HepG2 (cell line): ENCODE measurements around the gene TOR1AIP1. TPM values are rescaled to one million over a fixed set of nuclear protein-coding genes. Genes with fewer than 3 reads are reported as not detected.

Source experiments
- ATAC-seq: fragments of 200-7000 bp; cut with Tn5 transposase; 3 replicates; pipeline ENCODE4 v1.9.1; 2020; ENCODE audit warnings: mild to moderate bottlenecking, moderate library complexity
- BruUV-seq: library from RNA; stranded (reverse); fragments of 400-500 nt; replicated peaks from 2 replicates; lab custom pipeline; 2021; lab: Mats Ljungman, UMichigan
- CTCF ChIA-PET: fragments of 300-600 bp; formaldehyde crosslinking; extraction: SDS; loops from one replicate; lab custom pipeline; 2021; ENCODE audit warnings: low total read pairs, inconsistent platforms, low intra/inter-chr PET ratio; lab: Yijun Ruan, JAX
- POLR2A ChIA-PET: fragments of 350-600 bp; sonication (Branson Sonifier 250); formaldehyde crosslinking; loops from one replicate; lab custom pipeline; 2020; ENCODE audit warnings: antibody characterized with exemption, inconsistent platforms; lab: Yijun Ruan, JAX
- DNase-seq: peaks from one replicate; pipeline ENCODE4 v3.0.0-alpha.2; 2015; ENCODE audit warnings: low spot score
- FAIRE-seq: peaks from 3 replicates; lab custom pipeline; 2011; peaks lifted over from hg19 to GRCh38; lab: Jason Lieb, UNC
- H2AFZ ChIP-seq: one replicate; pipeline ENCODE4 v1.6.1; 2011; ENCODE audit warnings: low read length, inconsistent platforms
- H3K27ac ChIP-seq: fragments of 300-600 bp; 3 replicates; pipeline ENCODE4 v1.8.0; 2011; ENCODE audit warnings: mixed run types, mild to moderate bottlenecking, mixed read lengths, low read length, inconsistent platforms; ENCODE audit not compliant: insufficient read depth; ENCODE audit errors: extremely low read length
- H3K27me3 ChIP-seq, 2 experiments: fragments of 200-600 bp in 1 of 2; 2 replicates in 1 of 2; 3 replicates in 1 of 2; pipeline versions ENCODE4 v1.6.0 to v1.8.0; 2011; ENCODE audit warnings: low read length in 2 of 2, mild to moderate bottlenecking in 2 of 2, moderate library complexity in 2 of 2, inconsistent platforms in 1 of 2; ENCODE audit not compliant: insufficient read depth in 2 of 2, control insufficient read depth in 1 of 2
- H3K36me3 ChIP-seq, 2 experiments: fragments of 200-600 bp in 1 of 2; replicated peaks in 1 of 2; 2 replicates in 1 of 2; 3 replicates in 1 of 2; pipeline versions ENCODE4 v1.5.1 to v1.8.0; 2011; ENCODE audit warnings: low read length in 2 of 2, inconsistent platforms in 1 of 2; ENCODE audit not compliant: insufficient read depth in 2 of 2, control insufficient read depth in 1 of 2
- H3K4me1 ChIP-seq: 2 replicates; pipeline ENCODE4 v1.5.1; 2012; ENCODE audit warnings: low read length, inconsistent platforms; ENCODE audit not compliant: insufficient read depth
- H3K4me2 ChIP-seq: 2 replicates; pipeline ENCODE4 v1.6.0; 2011; ENCODE audit warnings: low read depth, low read length, inconsistent platforms
- H3K4me3 ChIP-seq, 3 experiments: fragments of 200-600 bp in 1 of 3; sonication (generic), shearing (Covaris generic) in 1 of 3; replicated peaks in 1 of 3; 2 replicates each; pipeline ENCODE4 v1.5.1; 2011 to 2016; ENCODE audit warnings: low read length in 3 of 3, inconsistent platforms in 2 of 3, low read depth in 2 of 3, mild to moderate bottlenecking in 2 of 3, control low read depth in 1 of 3, mixed read lengths in 1 of 3; ENCODE audit not compliant: insufficient read depth in 1 of 3
- H3K79me2 ChIP-seq: one replicate; pipeline ENCODE4 v1.6.1; 2011; ENCODE audit warnings: low read length, inconsistent platforms; ENCODE audit not compliant: insufficient read depth
- H3K9ac ChIP-seq: 2 replicates; pipeline ENCODE4 v1.6.0; 2011; ENCODE audit warnings: mild to moderate bottlenecking, low read depth, low read length, inconsistent platforms; ENCODE audit not compliant: insufficient read depth
- H3K9me3 ChIP-seq: 2 replicates; pipeline ENCODE4 v1.5.1; 2012; ENCODE audit warnings: mild to moderate bottlenecking, low read length
- H4K20me1 ChIP-seq: 2 replicates; pipeline ENCODE4 v1.6.0; 2011; ENCODE audit warnings: inconsistent platforms, mild to moderate bottlenecking, low read length, moderate library complexity; ENCODE audit not compliant: insufficient read depth
- KDM1A ChIP-seq: IDR thresholded peaks from 2 replicates; pipeline ENCODE4 v1.6.1; 2016; ENCODE audit warnings: missing compliant biosample characterization
- KDM6A ChIP-seq: IDR thresholded peaks from 2 replicates; pipeline ENCODE4 v1.6.1; 2016; ENCODE audit warnings: low read depth
- MIER3 ChIP-seq: IDR thresholded peaks from 2 replicates; pipeline ENCODE4 v1.6.1; 2016; ENCODE audit warnings: missing compliant biosample characterization, borderline replicate concordance
- MYNN ChIP-seq: sonication (generic); formaldehyde crosslinking; IDR thresholded peaks from 2 replicates; pipeline ENCODE4 v1.4.0; 2020; ENCODE audit warnings: mild to moderate bottlenecking, low read depth, missing genetic modification reagents
- RAD21 ChIP-seq: fragments of 450-650 bp; formaldehyde crosslinking; IDR thresholded peaks from 2 replicates; pipeline ENCODE4 v1.5.0; 2020; ENCODE audit warnings: mild to moderate bottlenecking
- XRCC5 ChIP-seq: fragments of 200-400 bp; formaldehyde crosslinking; optimal IDR thresholded peaks from 2 replicates; pipeline ENCODE3; 2017; ENCODE audit warnings: mild to moderate bottlenecking, low read length
- ZBTB43 ChIP-seq: sonication (generic); formaldehyde crosslinking; conservative IDR thresholded peaks from 2 replicates; pipeline ENCODE4 v1.4.0; 2020; ENCODE audit warnings: missing genetic modification reagents
- ZBTB8A ChIP-seq: sonication (generic); formaldehyde crosslinking; IDR thresholded peaks from 2 replicates; pipeline ENCODE4 v1.4.0; 2020; ENCODE audit warnings: mild to moderate bottlenecking, low read depth, missing genetic modification reagents, borderline replicate concordance
- ZNF343 ChIP-seq: sonication (generic); formaldehyde crosslinking; IDR thresholded peaks from 2 replicates; pipeline ENCODE4 v1.4.0; 2020; ENCODE audit warnings: mild to moderate bottlenecking, missing genetic modification reagents
- ZNF75D ChIP-seq: sonication (generic); formaldehyde crosslinking; IDR thresholded peaks from 2 replicates; pipeline ENCODE4 v1.8.1; 2023; ENCODE audit warnings: missing genetic modification reagents, mild to moderate bottlenecking, borderline replicate concordance
- WGBS: methylation state at CpG from one replicate; pipeline ENCODE4 v1.1.6; 2017; ENCODE audit warnings: low lambda C conversion rate; 5-methylcytosine and 5-hydroxymethylcytosine counted together
- in situ Hi-C: cut with HindIII; loops from 2 replicates; pipeline ENCODE4 v1.10.0; 2017; ENCODE audit warnings: low pct_unique_long_range_greater_than_20kb; ENCODE audit not compliant: extremely low pct_ligation_motif_present
- intact Hi-C: fragments of 100-400 bp; cut with micrococcal nuclease; formaldehyde crosslinking; loops from one replicate; pipeline ENCODE4 v1.10.0; 2022; ENCODE audit not compliant: unreplicated experiment
- polyA plus RNA-seq, 8 experiments: library from polyadenylated mRNA; depleted of rRNA in 3 of 8; stranded (reverse) in 7 of 8; unstranded in 1 of 8; fragments of >200 nt; fragmentation: Illumina TruSeq in 4 of 8; extraction: Trizol in 4 of 8; gene quantifications; 2 replicates each; pipeline versions ENCODE4 v1.2.1 to v1.2.3, GENCODE V29; 2011 to 2016; ENCODE audit warnings: low read depth in 4 of 8, missing spikeins in 1 of 8, mixed read lengths in 1 of 8; ENCODE audit not compliant: insufficient read depth in 1 of 8
- total RNA-seq, 5 experiments: library from RNA; depleted of rRNA; stranded (reverse); fragments of >200 nt; fragmentation: Illumina TruSeq; extraction: Trizol; gene quantifications; 2 replicates each; pipeline ENCODE4 v1.2.3, GENCODE V29; 2016; ENCODE audit warnings: low read depth in 1 of 5
- TF ChIP-seq, protein P1 (sequence below): sonication (generic); formaldehyde crosslinking; IDR thresholded peaks from 2 replicates; pipeline ENCODE4 v1.4.0; 2020; ENCODE audit warnings: missing genetic modification reagents
- TF ChIP-seq, protein P2 (sequence below): IDR thresholded peaks from 2 replicates; pipeline ENCODE4 v1.6.1; 2012; ENCODE audit warnings: low read length, improper control_type of control experiment
- TF ChIP-seq, protein P3 (sequence below): sonication (generic); formaldehyde crosslinking; IDR thresholded peaks from 2 replicates; pipeline ENCODE4 v1.4.0; 2020; ENCODE audit warnings: low read depth, missing genetic modification reagents

Gene TOR1AIP1
- total and polyA plus RNA-seq, 2 of the 13 experiments (the other 11 are each of a cell fraction or from before 2014, with no cell fraction given), result 15.6 to 29.0 TPM

- TF ChIP-seq MYNN, result no peak
- TF ChIP-seq ZBTB8A, result no peak
- TF ChIP-seq RAD21 (CRISPR knock-in tag), result peak; percentile 54
- TF ChIP-seq KDM6A, result no peak
- TF ChIP-seq, protein P1, sequence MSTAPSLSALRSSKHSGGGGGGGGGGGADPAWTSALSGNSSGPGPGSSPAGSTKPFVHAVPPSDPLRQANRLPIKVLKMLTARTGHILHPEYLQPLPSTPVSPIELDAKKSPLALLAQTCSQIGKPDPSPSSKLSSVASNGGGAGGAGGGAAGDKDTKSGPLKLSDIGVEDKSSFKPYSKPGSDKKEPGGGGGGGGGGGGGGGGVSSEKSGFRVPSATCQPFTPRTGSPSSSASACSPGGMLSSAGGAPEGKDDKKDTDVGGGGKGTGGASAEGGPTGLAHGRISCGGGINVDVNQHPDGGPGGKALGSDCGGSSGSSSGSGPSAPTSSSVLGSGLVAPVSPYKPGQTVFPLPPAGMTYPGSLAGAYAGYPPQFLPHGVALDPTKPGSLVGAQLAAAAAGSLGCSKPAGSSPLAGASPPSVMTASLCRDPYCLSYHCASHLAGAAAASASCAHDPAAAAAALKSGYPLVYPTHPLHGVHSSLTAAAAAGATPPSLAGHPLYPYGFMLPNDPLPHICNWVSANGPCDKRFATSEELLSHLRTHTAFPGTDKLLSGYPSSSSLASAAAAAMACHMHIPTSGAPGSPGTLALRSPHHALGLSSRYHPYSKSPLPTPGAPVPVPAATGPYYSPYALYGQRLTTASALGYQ (CRISPR knock-in tag), result no peak
- TF ChIP-seq ZNF343 (CRISPR knock-in tag), result no peak
- TF ChIP-seq ZBTB43, result no peak
- TF ChIP-seq XRCC5, result peak; percentile 37
- TF ChIP-seq MIER3 (CRISPR knock-in tag), result no peak
- TF ChIP-seq, all 625 proteins: peak for 8
These were observed 14.4 kb upstream of the TOR1AIP1 start (continued) for GRCh38 chr1:179867493-179868330.

DNA sequence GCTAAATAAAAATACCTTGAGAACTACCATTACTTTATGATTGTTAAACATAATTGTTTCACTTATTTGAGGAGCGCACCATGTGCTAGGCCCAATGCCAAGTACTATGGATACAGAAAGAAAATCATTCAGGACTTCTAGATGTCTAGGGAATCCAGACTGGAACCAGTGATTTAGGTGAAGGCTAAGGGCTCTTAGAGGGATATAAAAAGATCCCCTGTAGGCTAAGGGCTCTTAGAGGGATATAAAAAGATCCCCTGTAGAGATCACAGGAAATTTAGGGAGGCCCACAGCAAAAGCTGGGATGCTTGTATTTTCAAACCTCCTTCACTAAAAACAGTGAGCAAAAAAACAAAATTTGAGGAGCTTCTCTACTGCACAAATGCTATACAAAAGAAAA, 11.2 kb upstream of the TOR1AIP1 start:
- ATAC-seq (no peak), FAIRE-seq (no peak), DNase-seq (no peak)
- Histone ChIP-seq H3K27ac (no peak overlapping the region), H3K79me2 (peaks cover 82% of the 10 kb centered on the region), H3K36me3 (peaks cover 5 to 48% of the 10 kb centered on the region in 2 experiments; a peak in 4 of 5 replicates), H3K4me1 (peaks cover 57% of the 10 kb centered on the region), H3K4me2 (no peak overlapping the region), H2AFZ (no peak overlapping the region), H4K20me1 (peaks cover 85% of the 10 kb centered on the region), H3K4me3 (no peak overlapping the region), H3K9ac (no peak overlapping the region), H3K27me3 (no peaks in the 10 kb centered on the region), H3K9me3 (no peaks in the 10 kb centered on the region)
- ChIA-PET CTCF (no interaction called here), POLR2A (no interaction called here)
- intact Hi-C loops (no loop called here), in situ Hi-C loops (loop anchor here (10.0 kb wide), 1 partner anchor 294 kb away; no protein-coding TSS in a partner anchor)
- no TSS peak for BruUV-seq
- WGBS, result 95% methylated on average over 1 of the region's 1 CpG
- TF ChIP-seq KDM1A (CRISPR knock-in tag), result no peak
- TF ChIP-seq, protein P2, sequence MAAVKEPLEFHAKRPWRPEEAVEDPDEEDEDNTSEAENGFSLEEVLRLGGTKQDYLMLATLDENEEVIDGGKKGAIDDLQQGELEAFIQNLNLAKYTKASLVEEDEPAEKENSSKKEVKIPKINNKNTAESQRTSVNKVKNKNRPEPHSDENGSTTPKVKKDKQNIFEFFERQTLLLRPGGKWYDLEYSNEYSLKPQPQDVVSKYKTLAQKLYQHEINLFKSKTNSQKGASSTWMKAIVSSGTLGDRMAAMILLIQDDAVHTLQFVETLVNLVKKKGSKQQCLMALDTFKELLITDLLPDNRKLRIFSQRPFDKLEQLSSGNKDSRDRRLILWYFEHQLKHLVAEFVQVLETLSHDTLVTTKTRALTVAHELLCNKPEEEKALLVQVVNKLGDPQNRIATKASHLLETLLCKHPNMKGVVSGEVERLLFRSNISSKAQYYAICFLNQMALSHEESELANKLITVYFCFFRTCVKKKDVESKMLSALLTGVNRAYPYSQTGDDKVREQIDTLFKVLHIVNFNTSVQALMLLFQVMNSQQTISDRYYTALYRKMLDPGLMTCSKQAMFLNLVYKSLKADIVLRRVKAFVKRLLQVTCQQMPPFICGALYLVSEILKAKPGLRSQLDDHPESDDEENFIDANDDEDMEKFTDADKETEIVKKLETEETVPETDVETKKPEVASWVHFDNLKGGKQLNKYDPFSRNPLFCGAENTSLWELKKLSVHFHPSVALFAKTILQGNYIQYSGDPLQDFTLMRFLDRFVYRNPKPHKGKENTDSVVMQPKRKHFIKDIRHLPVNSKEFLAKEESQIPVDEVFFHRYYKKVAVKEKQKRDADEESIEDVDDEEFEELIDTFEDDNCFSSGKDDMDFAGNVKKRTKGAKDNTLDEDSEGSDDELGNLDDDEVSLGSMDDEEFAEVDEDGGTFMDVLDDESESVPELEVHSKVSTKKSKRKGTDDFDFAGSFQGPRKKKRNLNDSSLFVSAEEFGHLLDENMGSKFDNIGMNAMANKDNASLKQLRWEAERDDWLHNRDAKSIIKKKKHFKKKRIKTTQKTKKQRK, result no peak
- TF ChIP-seq, protein P3, sequence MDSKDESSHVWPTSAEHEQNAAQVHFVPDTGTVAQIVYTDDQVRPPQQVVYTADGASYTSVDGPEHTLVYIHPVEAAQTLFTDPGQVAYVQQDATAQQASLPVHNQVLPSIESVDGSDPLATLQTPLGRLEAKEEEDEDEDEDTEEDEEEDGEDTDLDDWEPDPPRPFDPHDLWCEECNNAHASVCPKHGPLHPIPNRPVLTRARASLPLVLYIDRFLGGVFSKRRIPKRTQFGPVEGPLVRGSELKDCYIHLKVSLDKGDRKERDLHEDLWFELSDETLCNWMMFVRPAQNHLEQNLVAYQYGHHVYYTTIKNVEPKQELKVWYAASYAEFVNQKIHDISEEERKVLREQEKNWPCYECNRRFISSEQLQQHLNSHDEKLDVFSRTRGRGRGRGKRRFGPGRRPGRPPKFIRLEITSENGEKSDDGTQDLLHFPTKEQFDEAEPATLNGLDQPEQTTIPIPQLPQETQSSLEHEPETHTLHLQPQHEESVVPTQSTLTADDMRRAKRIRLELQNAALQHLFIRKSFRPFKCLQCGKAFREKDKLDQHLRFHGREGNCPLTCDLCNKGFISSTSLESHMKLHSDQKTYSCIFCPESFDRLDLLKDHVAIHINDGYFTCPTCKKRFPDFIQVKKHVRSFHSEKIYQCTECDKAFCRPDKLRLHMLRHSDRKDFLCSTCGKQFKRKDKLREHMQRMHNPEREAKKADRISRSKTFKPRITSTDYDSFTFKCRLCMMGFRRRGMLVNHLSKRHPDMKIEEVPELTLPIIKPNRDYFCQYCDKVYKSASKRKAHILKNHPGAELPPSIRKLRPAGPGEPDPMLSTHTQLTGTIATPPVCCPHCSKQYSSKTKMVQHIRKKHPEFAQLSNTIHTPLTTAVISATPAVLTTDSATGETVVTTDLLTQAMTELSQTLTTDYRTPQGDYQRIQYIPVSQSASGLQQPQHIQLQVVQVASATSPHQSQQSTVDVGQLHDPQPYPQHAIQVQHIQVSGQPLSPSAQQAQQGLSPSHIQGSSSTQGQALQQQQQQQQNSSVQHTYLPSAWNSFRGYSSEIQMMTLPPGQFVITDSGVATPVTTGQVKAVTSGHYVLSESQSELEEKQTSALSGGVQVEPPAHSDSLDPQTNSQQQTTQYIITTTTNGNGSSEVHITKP (CRISPR knock-in tag), result no peak
- no peak for TF ChIP-seq ZNF75D
